ENCODE data around the gene FAAP20.

FAAP20 gene

GRCh38 chr1:2212532-2213491 is 18.2 kb upstream of the FAAP20 start:
- H2BK12ac ChIP-seq (ENCODE audit: low read length in 2 of 2): peak overlapping the region in 1 of 2 experiments; percentile 82
- WGBS: 18% methylated on average over 49 of the region's 49 CpGs
- peaks cover 5% of the 10 kb centered on the region for H3K79me1 ChIP-seq (replicated peaks; ENCODE audit: low read length, poor library complexity, severe bottlenecking)
- peak overlapping the region; percentile 99 for H2BK120ac ChIP-seq (ENCODE audit: low read depth, low read length)
- H3K14ac ChIP-seq (ENCODE audit: low read length in 2 of 2): peak overlapping the region in 1 of 2 experiments; percentile 91
- no peaks in the 10 kb centered on the region for H3K27me3 ChIP-seq (ENCODE audit: control insufficient read depth in 1 of 2, insufficient read depth in 1 of 2, low read length in 2 of 2)
- peak overlapping the region; percentile 77 for H3K4me2 ChIP-seq (ENCODE audit: low read length, poor library complexity, severe bottlenecking)
- peaks cover 60% of the 10 kb centered on the region for H3K4me1 ChIP-seq (ENCODE audit: control insufficient read depth, insufficient read depth, low read depth, low read length)
- peak overlapping the region; percentile 91 for H3K9ac ChIP-seq (ENCODE audit: low read length)
- peak overlapping the region; percentile 99 for H4K91ac ChIP-seq (ENCODE audit: low read length)
- peak overlapping the region; percentile 57 for H2BK5ac ChIP-seq (ENCODE audit: low read depth, low read length, poor library complexity, severe bottlenecking)
- H3K27ac ChIP-seq (ENCODE audit: low read length, poor library complexity, severe bottlenecking): peak overlapping the region; percentile 96
- H3K4me3 ChIP-seq (ENCODE audit: insufficient read depth in 1 of 2, low read depth in 1 of 2, low read length in 2 of 2): peak overlapping the region; percentile 35 to 68
- H3K18ac ChIP-seq (ENCODE audit: low read depth in 1 of 2, low read length in 2 of 2): peak overlapping the region; percentile 99
- peak overlapping the region; percentile 99 for H4K8ac ChIP-seq (ENCODE audit: low read length)
- peak overlapping the region; percentile 61 to 81 for H3K23ac ChIP-seq (ENCODE audit: low read length in 2 of 2)
- peak overlapping the region; percentile 98 to 99 for H3K4ac ChIP-seq (ENCODE audit: low read depth in 1 of 2, low read length in 2 of 2)
- DNase-seq: peak; percentile 98
- peak overlapping the region; percentile 55 for H2AFZ ChIP-seq (ENCODE audit: low read depth, low read length)
- peak overlapping the region; percentile 99 for H2BK15ac ChIP-seq (ENCODE audit: low read depth, poor library complexity, severe bottlenecking)
- H3K36me3 ChIP-seq (ENCODE audit: control insufficient read depth in 1 of 2, insufficient read depth in 2 of 2, low read depth in 1 of 2, low read length in 2 of 2): no peaks in the 10 kb centered on the region
- peak overlapping the region; percentile 63 for H2AK5ac ChIP-seq (ENCODE audit: low read length, severe bottlenecking)
- H3K9me3 ChIP-seq (ENCODE audit: control insufficient read depth, low read length): no peaks in the 10 kb centered on the region

GRCh38 chr1:2212274-2212531 is 17.6 kb upstream of the FAAP20 start:
- Histone ChIP-seq H3K18ac (ENCODE audit: low read depth in 1 of 2, low read length in 2 of 2) (peak overlapping the region; percentile 81 to 97), H3K4me2 (ENCODE audit: low read length, poor library complexity, severe bottlenecking) (peak overlapping the region; percentile 41), H3K4ac (ENCODE audit: low read depth in 1 of 2, low read length in 2 of 2) (peak overlapping the region; percentile 54 to 98), H3K23ac (ENCODE audit: low read length in 2 of 2) (no peak overlapping the region), H3K79me1 (replicated peaks; ENCODE audit: low read length, poor library complexity, severe bottlenecking) (peaks cover 5% of the 10 kb centered on the region), H2BK120ac (ENCODE audit: low read depth, low read length) (peak overlapping the region; percentile 36), H3K4me3 (ENCODE audit: insufficient read depth in 1 of 2, low read depth in 1 of 2, low read length in 2 of 2) (peak overlapping the region; percentile 20 to 47), H3K14ac (ENCODE audit: low read length in 2 of 2) (peak overlapping the region in 1 of 2 experiments; percentile 53), H3K9ac (ENCODE audit: low read length) (peak overlapping the region; percentile 91), H2BK12ac (ENCODE audit: low read length in 2 of 2) (peak overlapping the region; percentile 60 to 97), H3K27me3 (ENCODE audit: control insufficient read depth in 1 of 2, insufficient read depth in 1 of 2, low read length in 2 of 2) (no peaks in the 10 kb centered on the region), H4K8ac (ENCODE audit: low read length) (peak overlapping the region; percentile 56), H3K36me3 (ENCODE audit: control insufficient read depth in 1 of 2, insufficient read depth in 2 of 2, low read depth in 1 of 2, low read length in 2 of 2) (no peaks in the 10 kb centered on the region), H2AK5ac (ENCODE audit: low read length, severe bottlenecking) (peak overlapping the region; percentile 11), H3K27ac (ENCODE audit: low read length, poor library complexity, severe bottlenecking) (peak overlapping the region; percentile 89), H2AFZ (ENCODE audit: low read depth, low read length) (peak overlapping the region; percentile 85), H3K9me3 (ENCODE audit: control insufficient read depth, low read length) (no peaks in the 10 kb centered on the region), H4K91ac (ENCODE audit: low read length) (peak overlapping the region; percentile 91), H2BK15ac (ENCODE audit: low read depth, poor library complexity, severe bottlenecking) (peak overlapping the region; percentile 18), H2BK5ac (ENCODE audit: low read depth, low read length, poor library complexity, severe bottlenecking) (no peak overlapping the region), H3K4me1 (ENCODE audit: control insufficient read depth, insufficient read depth, low read depth, low read length) (peaks cover 66% of the 10 kb centered on the region)
- WGBS: 16% methylated on average over 7 of the region's 10 CpGs
- DNase-seq: no peak

- Histone ChIP-seq H2BK5ac (ENCODE audit: low read depth, low read length, poor library complexity, severe bottlenecking) (no peak overlapping the region), H3K9me3 (ENCODE audit: control insufficient read depth, low read length) (no peaks in the 10 kb centered on the region), H3K4me1 (ENCODE audit: control insufficient read depth, insufficient read depth, low read depth, low read length) (peaks cover 76% of the 10 kb centered on the region), H3K23ac (ENCODE audit: low read length in 2 of 2) (peak overlapping the region in 1 of 2 experiments; percentile 2), H3K4ac (ENCODE audit: low read depth in 1 of 2, low read length in 2 of 2) (no peak overlapping the region), H4K91ac (ENCODE audit: low read length) (peak overlapping the region; percentile 41), H3K79me1 (replicated peaks; ENCODE audit: low read length, poor library complexity, severe bottlenecking) (peaks cover 5% of the 10 kb centered on the region), H3K27ac (ENCODE audit: low read length, poor library complexity, severe bottlenecking) (no peak overlapping the region), H3K36me3 (ENCODE audit: control insufficient read depth in 1 of 2, insufficient read depth in 2 of 2, low read depth in 1 of 2, low read length in 2 of 2) (no peaks in the 10 kb centered on the region), H2BK120ac (ENCODE audit: low read depth, low read length) (no peak overlapping the region), H4K8ac (ENCODE audit: low read length) (no peak overlapping the region), H2AFZ (ENCODE audit: low read depth, low read length) (no peak overlapping the region), H3K18ac (ENCODE audit: low read depth in 1 of 2, low read length in 2 of 2) (no peak overlapping the region), H3K4me2 (ENCODE audit: low read length, poor library complexity, severe bottlenecking) (no peak overlapping the region), H3K4me3 (ENCODE audit: insufficient read depth in 1 of 2, low read depth in 1 of 2, low read length in 2 of 2) (no peak overlapping the region), H3K27me3 (ENCODE audit: control insufficient read depth in 1 of 2, insufficient read depth in 1 of 2, low read length in 2 of 2) (no peaks in the 10 kb centered on the region), H2BK15ac (ENCODE audit: low read depth, poor library complexity, severe bottlenecking) (no peak overlapping the region), H2AK5ac (ENCODE audit: low read length, severe bottlenecking) (peak overlapping the region; percentile 75), H3K9ac (ENCODE audit: low read length) (no peak overlapping the region), H2BK12ac (ENCODE audit: low read length in 2 of 2) (peak overlapping the region in 1 of 2 experiments; percentile 64), H3K14ac (ENCODE audit: low read length in 2 of 2) (peak overlapping the region in 1 of 2 experiments; percentile 58)
- DNase-seq: no peak
- WGBS: 95% methylated on average over 13 of the region's 13 CpGs
Measured at GRCh38 chr1:2210786-2211185, 16.2 kb upstream of the FAAP20 start.

- no peak for DNase-seq
- H3K79me1 ChIP-seq (replicated peaks; ENCODE audit: low read length, poor library complexity, severe bottlenecking): peaks cover 8% of the 10 kb centered on the region
- H2AK5ac ChIP-seq (ENCODE audit: low read length, severe bottlenecking): peak overlapping the region; percentile 18
- no peak overlapping the region for H4K8ac ChIP-seq (ENCODE audit: low read length)
- peak overlapping the region in 1 of 2 experiments; percentile 35 for H3K14ac ChIP-seq (ENCODE audit: low read length in 2 of 2)
- no peaks in the 10 kb centered on the region for H3K27me3 ChIP-seq (ENCODE audit: control insufficient read depth in 1 of 2, insufficient read depth in 1 of 2, low read length in 2 of 2)
- H3K4ac ChIP-seq (ENCODE audit: low read depth in 1 of 2, low read length in 2 of 2): no peak overlapping the region
- H2BK15ac ChIP-seq (ENCODE audit: low read depth, poor library complexity, severe bottlenecking): no peak overlapping the region
- no peak overlapping the region for H3K23ac ChIP-seq (ENCODE audit: low read length in 2 of 2)
- H3K9ac ChIP-seq (ENCODE audit: low read length): no peak overlapping the region
- no peak overlapping the region for H3K4me2 ChIP-seq (ENCODE audit: low read length, poor library complexity, severe bottlenecking)
- H2AFZ ChIP-seq (ENCODE audit: low read depth, low read length): no peak overlapping the region
- H2BK5ac ChIP-seq (ENCODE audit: low read depth, low read length, poor library complexity, severe bottlenecking): no peak overlapping the region
- no peak overlapping the region for H3K18ac ChIP-seq (ENCODE audit: low read depth in 1 of 2, low read length in 2 of 2)
- peaks cover 79% of the 10 kb centered on the region for H3K4me1 ChIP-seq (ENCODE audit: control insufficient read depth, insufficient read depth, low read depth, low read length)
- no peak overlapping the region for H3K4me3 ChIP-seq (ENCODE audit: insufficient read depth in 1 of 2, low read depth in 1 of 2, low read length in 2 of 2)
- H4K91ac ChIP-seq (ENCODE audit: low read length): peak overlapping the region; percentile 5
- H2BK120ac ChIP-seq (ENCODE audit: low read depth, low read length): no peak overlapping the region
- H3K27ac ChIP-seq (ENCODE audit: low read length, poor library complexity, severe bottlenecking): no peak overlapping the region
- H3K36me3 ChIP-seq (ENCODE audit: control insufficient read depth in 1 of 2, insufficient read depth in 2 of 2, low read depth in 1 of 2, low read length in 2 of 2): no peaks in the 10 kb centered on the region
- peak overlapping the region in 1 of 2 experiments; percentile 10 for H2BK12ac ChIP-seq (ENCODE audit: low read length in 2 of 2)
- no peaks in the 10 kb centered on the region for H3K9me3 ChIP-seq (ENCODE audit: control insufficient read depth, low read length)
- WGBS: 80% methylated on average over 15 of the region's 19 CpGs
Measured at GRCh38 chr1:2210084-2210653, 15.6 kb upstream of the FAAP20 start.

Measured in mesenchymal stem cell (in vitro differentiated cells and primary cell).